LNCaP clone FGC (cell line): ENCODE results near the gene PRKN.

ENCODE experiments used
- DNase-seq: peaks from one replicate; pipeline ENCODE4 v3.0.0-alpha.2; 2011; ENCODE audit warnings: low read depth
- H3K4me3 ChIP-seq: 2 replicates; pipeline ENCODE4 v1.5.1; 2011; ENCODE audit warnings: mild to moderate bottlenecking, low read depth, low read length, control low read depth
- CTCF ChIP-seq: IDR thresholded peaks from 2 replicates; pipeline ENCODE4 v1.5.1; 2012; ENCODE audit warnings: mild to moderate bottlenecking; ENCODE audit not compliant: control insufficient read depth, insufficient read depth; ENCODE audit errors: extremely low read depth

PRKN gene

DNA sequence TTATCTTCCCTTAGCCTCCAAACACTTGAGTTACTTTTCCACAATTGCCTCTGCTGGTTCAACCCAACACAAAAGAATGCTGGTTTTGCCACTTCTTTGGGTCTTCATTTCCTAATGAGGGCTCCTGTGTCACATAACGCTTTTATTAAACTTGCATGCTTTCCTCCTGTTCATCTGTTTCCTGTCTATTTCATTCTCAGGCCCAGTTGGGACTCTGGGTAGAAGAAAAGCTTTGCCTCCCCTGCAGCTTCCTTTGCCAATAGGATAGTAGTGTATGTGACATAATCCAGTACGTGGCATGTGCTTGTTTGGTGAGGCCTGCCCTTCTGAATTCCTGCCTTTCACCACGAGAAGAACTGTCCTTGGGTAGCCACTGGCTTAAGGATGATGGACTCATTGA lies 924.4 kb downstream of the PRKN start:
- DNase-seq: no peak
- no peak for TF ChIP-seq CTCF
- H3K4me3 ChIP-seq: no peak overlapping the region

DNA sequence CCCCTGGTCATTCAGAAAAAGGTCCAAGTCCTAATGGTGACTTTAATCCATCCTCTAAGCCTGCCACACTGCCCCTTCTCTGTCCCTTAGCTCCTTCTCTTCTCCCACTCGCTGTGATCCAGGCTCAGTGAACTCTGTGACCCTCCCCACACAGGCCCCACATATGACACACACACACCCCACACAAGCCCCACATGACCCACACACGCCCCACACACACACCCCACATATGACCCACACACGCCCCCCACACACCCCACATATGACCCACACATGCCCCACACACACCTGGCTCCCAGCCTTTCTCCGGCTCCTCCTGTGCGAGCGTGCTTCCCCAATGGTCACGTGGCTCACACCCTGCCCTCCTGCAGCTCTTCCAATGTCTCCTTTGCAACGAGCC lies 925.3 kb downstream of the PRKN start:
- no peak for DNase-seq
- H3K4me3 ChIP-seq: no peak overlapping the region
- no peak for TF ChIP-seq CTCF

- peak; percentile 68 for DNase-seq
Observed at GRCh38 chr6:161798844-161799394, 928.6 kb downstream of the PRKN start.

DNA sequence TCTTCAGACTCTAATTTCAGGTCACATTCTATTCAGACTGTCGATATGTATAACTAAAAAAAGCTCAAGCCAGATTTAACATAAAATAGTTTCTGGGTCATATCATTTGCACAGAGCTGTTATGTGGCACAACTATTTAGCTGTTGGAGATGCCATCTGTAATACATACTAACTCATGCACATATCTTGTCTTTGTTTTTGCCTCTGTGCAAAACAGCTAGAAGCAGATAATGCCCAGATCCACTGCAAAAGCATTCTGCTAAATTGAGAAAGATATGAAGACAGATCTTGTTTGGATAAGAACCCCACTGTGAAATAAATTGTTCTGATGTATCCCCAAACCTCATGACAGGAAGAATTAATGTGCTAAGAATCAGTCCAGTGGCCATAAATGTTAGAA lies 930.9 kb downstream of the PRKN start:
- TF ChIP-seq CTCF: no peak
- no peak for DNase-seq
- no peak overlapping the region for H3K4me3 ChIP-seq

More at GRCh38 chr6:161798844-161799394, 928.6 kb downstream of the PRKN start:
- no peak overlapping the region for H3K4me3 ChIP-seq
- TF ChIP-seq CTCF: no peak

- H3K4me3 ChIP-seq: no peak overlapping the region
- TF ChIP-seq CTCF: no peak
- DNase-seq: no peak
Observed at GRCh38 chr6:161792851-161793493, 934.6 kb downstream of the PRKN start.

DNA sequence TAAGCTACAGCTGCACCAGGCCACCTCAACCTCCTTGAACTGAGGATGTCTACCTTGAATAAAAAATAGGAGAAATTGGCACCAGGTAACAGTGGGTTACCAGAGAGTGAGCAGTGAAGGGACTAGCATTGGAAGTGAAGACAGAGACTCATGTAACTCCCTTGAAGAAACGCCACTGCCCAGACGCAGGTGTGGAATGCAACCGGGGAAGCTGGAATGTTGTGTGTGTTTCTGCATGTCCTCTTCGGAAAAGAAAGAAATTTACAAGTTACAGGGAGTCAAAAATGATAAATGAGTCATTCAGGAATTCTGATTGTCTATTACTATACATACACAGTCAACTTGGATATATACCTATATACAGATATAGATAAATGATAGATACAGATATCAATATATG lies 939.0 kb downstream of the PRKN start:
- no peak overlapping the region for H3K4me3 ChIP-seq
- TF ChIP-seq CTCF: no peak
- DNase-seq: no peak

DNA sequence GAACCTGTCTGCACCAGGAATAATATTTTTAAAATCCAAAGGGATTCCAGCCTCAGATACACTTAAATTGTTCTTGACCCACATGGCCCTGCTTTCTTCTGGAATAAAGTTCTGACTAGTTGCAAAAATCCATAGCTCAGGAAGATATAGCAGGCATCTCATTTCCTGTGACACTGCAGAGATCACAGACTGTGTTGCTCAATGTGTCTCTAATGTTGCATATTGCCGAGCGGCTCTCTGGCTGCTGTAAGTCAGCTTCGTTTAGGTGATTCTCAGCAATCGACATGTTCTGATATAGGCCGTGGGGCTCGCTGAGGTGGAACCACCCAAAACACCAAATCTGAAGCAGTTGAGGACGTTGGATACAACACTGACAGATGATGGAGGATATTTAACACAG lies 955.4 kb downstream of the PRKN start:
- TF ChIP-seq CTCF: no peak
- DNase-seq: no peak
- no peak overlapping the region for H3K4me3 ChIP-seq
